DND-41 (cell line): ENCODE measurements around the gene DCTD.

Experiments used
- ATAC-seq: fragments of 200-7000 bp; cut with Tn5 transposase; 3 replicates; pipeline ENCODE4 v1.9.1; 2021; ENCODE audit warnings: low read depth; ENCODE audit not compliant: insufficient read depth
- DNase-seq: peaks from one replicate; pipeline ENCODE4 v3.0.0-alpha.2; 2020
- H2AFZ ChIP-seq: 2 replicates; pipeline ENCODE4 v1.6.0; 2012; ENCODE audit warnings: low read depth, low read length
- H3K27ac ChIP-seq: 2 replicates; pipeline ENCODE4 v1.5.1; 2012; ENCODE audit warnings: low read length, inconsistent platforms
- H3K27me3 ChIP-seq: fragments of 200-600 bp; sonication (generic); 2 replicates; pipeline ENCODE4 v1.6.0; 2012; ENCODE audit warnings: low read length, mild to moderate bottlenecking, inconsistent platforms; ENCODE audit not compliant: insufficient read depth, poor library complexity
- H3K36me3 ChIP-seq: 2 replicates; pipeline ENCODE4 v1.5.1; 2012; ENCODE audit warnings: low read length, inconsistent platforms; ENCODE audit not compliant: insufficient read depth
- H3K4me1 ChIP-seq: 2 replicates; pipeline ENCODE4 v1.5.1; 2012; ENCODE audit warnings: mild to moderate bottlenecking, low read length; ENCODE audit not compliant: insufficient read depth
- H3K4me2 ChIP-seq: 2 replicates; pipeline ENCODE4 v1.6.0; 2012; ENCODE audit warnings: mild to moderate bottlenecking, moderate library complexity, low read length, inconsistent platforms; ENCODE audit not compliant: insufficient read depth
- H3K4me3 ChIP-seq, 2 experiments: fragments of 200-600 bp in 1 of 2; shearing (Covaris generic) in 1 of 2; 2 replicates each; pipeline ENCODE4 v1.5.1; 2012 to 2016; ENCODE audit warnings: inconsistent platforms in 2 of 2, low read length in 2 of 2, mild to moderate bottlenecking in 2 of 2, low read depth in 1 of 2, moderate library complexity in 1 of 2
- H3K79me2 ChIP-seq: 2 replicates; pipeline ENCODE4 v1.6.0; 2012; ENCODE audit warnings: low read length, inconsistent platforms; ENCODE audit not compliant: insufficient read depth
- H3K9ac ChIP-seq: 2 replicates; pipeline ENCODE4 v1.6.0; 2012; ENCODE audit warnings: low read depth, mild to moderate bottlenecking, inconsistent platforms, low read length, moderate library complexity
- H3K9me3 ChIP-seq: 2 replicates; pipeline ENCODE4 v1.5.1; 2012; ENCODE audit warnings: low read length, moderate library complexity, mild to moderate bottlenecking, inconsistent platforms; ENCODE audit not compliant: insufficient read depth, severe bottlenecking
- H4K20me1 ChIP-seq: 2 replicates; pipeline ENCODE4 v1.6.0; 2012; ENCODE audit warnings: low read length; ENCODE audit not compliant: insufficient read depth
- CTCF ChIP-seq: IDR thresholded peaks from 2 replicates; pipeline ENCODE4 v1.5.1; 2012; ENCODE audit warnings: borderline replicate concordance, low read length, moderate library complexity, mild to moderate bottlenecking; ENCODE audit not compliant: poor library complexity, severe bottlenecking; ENCODE audit errors: extremely low read depth
- EZH2 ChIP-seq: IDR thresholded peaks from 3 replicates; pipeline ENCODE4 v1.6.1; 2012; ENCODE audit warnings: borderline replicate concordance, low read depth, mild to moderate bottlenecking, moderate library complexity, low read length, inconsistent platforms; ENCODE audit not compliant: severe bottlenecking

Gene DCTD

GRCh38 chr4:182873289-182873688, 43.9 kb downstream of the DCTD start:
- DNase-seq (no peak), ATAC-seq (no peak)
- Histone ChIP-seq H4K20me1 (no peaks in the 10 kb centered on the region), H3K4me2 (no peak overlapping the region), H2AFZ (no peak overlapping the region), H3K36me3 (0 out of 2 replicates have a peak, but pooled peaks cover 4% of the 10 kb centered on the region), H3K9me3 (no peaks in the 10 kb centered on the region), H3K4me1 (no peaks in the 10 kb centered on the region), H3K27ac (no peak overlapping the region), H3K9ac (no peak overlapping the region), H3K27me3 (no peaks in the 10 kb centered on the region), H3K4me3 (no peak overlapping the region), H3K79me2 (no peaks in the 10 kb centered on the region)
- TF ChIP-seq CTCF (no peak), EZH2 (no peak)

DNA sequence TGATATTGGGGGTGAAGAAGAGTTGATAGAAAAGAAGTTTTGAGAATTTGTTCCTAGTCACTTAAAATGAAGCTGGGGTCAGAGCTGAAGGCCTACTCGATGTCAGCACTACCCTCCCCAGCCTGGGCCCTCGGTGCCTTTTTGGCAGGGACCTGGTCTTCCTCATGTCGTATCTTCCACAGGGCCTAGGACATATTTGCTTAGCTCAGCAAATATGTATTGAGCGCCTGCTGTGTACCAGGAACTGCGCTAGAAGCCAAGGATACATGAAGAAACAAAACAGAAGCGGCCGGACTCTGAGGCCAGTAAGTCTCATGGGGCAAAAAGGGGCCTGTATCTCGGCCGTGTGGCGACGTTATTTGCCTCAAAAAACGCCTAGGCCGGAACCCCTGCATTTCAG, 44.3 kb downstream of the DCTD start:
- no peak overlapping the region for H3K4me3 ChIP-seq
- 0 out of 2 replicates have a peak, but pooled peaks cover 4% of the 10 kb centered on the region for H3K36me3 ChIP-seq
- ATAC-seq (no peak), DNase-seq (no peak)
- H4K20me1 ChIP-seq, result no peaks in the 10 kb centered on the region
- H3K4me2 ChIP-seq, result no peak overlapping the region
- no peak overlapping the region for H3K9ac ChIP-seq
- H3K27ac ChIP-seq, result no peak overlapping the region
- no peak for TF ChIP-seq EZH2
- TF ChIP-seq CTCF, result no peak
- no peaks in the 10 kb centered on the region for H3K79me2 ChIP-seq
- no peaks in the 10 kb centered on the region for H3K4me1 ChIP-seq
- H2AFZ ChIP-seq, result no peak overlapping the region
- no peaks in the 10 kb centered on the region for H3K9me3 ChIP-seq
- no peaks in the 10 kb centered on the region for H3K27me3 ChIP-seq

DNA sequence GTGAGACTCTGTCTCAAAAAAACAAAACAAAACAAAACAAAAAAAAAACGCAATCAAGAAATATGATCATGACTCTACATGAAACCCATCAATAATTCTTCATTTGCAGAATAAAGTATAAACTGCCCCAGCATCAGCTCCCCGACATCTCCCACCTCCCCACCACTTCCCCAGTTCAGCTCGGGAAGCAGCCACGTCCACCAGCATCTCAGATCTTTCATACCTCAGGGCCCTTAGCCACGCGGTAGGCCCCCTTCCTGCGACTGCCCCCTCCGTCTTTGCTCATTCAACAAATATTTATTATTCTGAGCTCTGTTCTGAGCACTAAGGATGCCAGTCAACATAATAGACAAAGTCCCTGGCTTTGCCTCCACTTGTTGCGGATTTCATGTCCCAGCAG, 45.6 kb downstream of the DCTD start:
- DNase-seq, result no peak
- H3K36me3 ChIP-seq, result 0 out of 2 replicates have a peak, but pooled peaks cover 4% of the 10 kb centered on the region
- no peaks in the 10 kb centered on the region for H3K9me3 ChIP-seq
- no peak overlapping the region for H3K4me3 ChIP-seq
- no peaks in the 10 kb centered on the region for H3K27me3 ChIP-seq
- no peak overlapping the region for H3K27ac ChIP-seq
- H2AFZ ChIP-seq, result no peak overlapping the region
- TF ChIP-seq CTCF (no peak), EZH2 (no peak)
- H3K4me1 ChIP-seq, result no peaks in the 10 kb centered on the region
- H4K20me1 ChIP-seq, result no peaks in the 10 kb centered on the region
- no peak overlapping the region for H3K4me2 ChIP-seq
- ATAC-seq, result no peak
- no peaks in the 10 kb centered on the region for H3K79me2 ChIP-seq
- no peak overlapping the region for H3K9ac ChIP-seq

GRCh38 chr4:182869697-182870096, 47.5 kb downstream of the DCTD start:
- Histone ChIP-seq H3K4me2 (no peak overlapping the region), H4K20me1 (no peaks in the 10 kb centered on the region), H3K27ac (no peak overlapping the region), H3K9ac (no peak overlapping the region), H3K36me3 (0 out of 2 replicates have a peak, but pooled peaks cover 4% of the 10 kb centered on the region), H3K4me1 (no peaks in the 10 kb centered on the region), H3K27me3 (no peaks in the 10 kb centered on the region), H2AFZ (no peak overlapping the region), H3K9me3 (no peaks in the 10 kb centered on the region), H3K79me2 (no peaks in the 10 kb centered on the region), H3K4me3 (no peak overlapping the region)
- ATAC-seq (no peak), DNase-seq (no peak)
- TF ChIP-seq EZH2 (no peak), CTCF (no peak)
